Right lung (tissue), 5 donors: ENCODE results near the gene C3. TPM values are rescaled to one million over a fixed set of nuclear protein-coding genes. Genes with fewer than 3 reads are reported as not detected.
"Not testable (repeated sequence)": the region's sequence is repeated elsewhere in the genome, so short reads cannot be mapped to it uniquely, and the experiment has no call there.

Experiments used
- DNase-seq, 2 donors: peaks; one replicate each; pipeline ENCODE4 v3.0.0-alpha.2; 2013
- polyA plus RNA-seq, 5 donors: library from polyadenylated mRNA; unstranded; fragments of 120-200 nt; gene quantifications; one replicate each; pipeline versions ENCODE4 v1.2.1 to v1.2.3, GENCODE V29; 2013; ENCODE audit warnings: inconsistent platforms in 1 of 5, low replicate concordance in 1 of 5; ENCODE audit not compliant: insufficient read length in 5 of 5, insufficient read depth in 1 of 5

The C3 gene
- polyA plus RNA-seq, 5 donors = 21.7 to 123 (median 39.6) TPM

- DNase-seq = no peak
Observed at GRCh38 chr19:6694147-6694815, 26.2 kb downstream of the C3 start.

GRCh38 chr19:6693681-6694080 is 26.8 kb downstream of the C3 start:
- DNase-seq = no peak

GRCh38 chr19:6693056-6693471 is 27.4 kb downstream of the C3 start:
- DNase-seq = no peak

GRCh38 chr19:6692027-6692426 is 28.4 kb downstream of the C3 start:
- DNase-seq = no peak

GRCh38 chr19:6691342-6691741 is 29.1 kb downstream of the C3 start:
- no peak for DNase-seq

GRCh38 chr19:6690160-6690885 is 30.1 kb downstream of the C3 start:
- no peak for DNase-seq

- no peak for DNase-seq
Observed at GRCh38 chr19:6687114-6687513, 33.3 kb downstream of the C3 start.

GRCh38 chr19:6686628-6686975 is 33.8 kb downstream of the C3 start:
- no peak for DNase-seq

- DNase-seq = no peak
Observed at GRCh38 chr19:6685962-6686627, 34.4 kb downstream of the C3 start.

- DNase-seq = no peak
Observed at GRCh38 chr19:6685482-6685881, 35.0 kb downstream of the C3 start.

GRCh38 chr19:6683971-6684370 is 36.5 kb downstream of the C3 start:
- DNase-seq = no peak

- DNase-seq = no peak
Observed at GRCh38 chr19:6682607-6683128, 37.8 kb downstream of the C3 start.

GRCh38 chr19:6680141-6680540 is 40.3 kb downstream of the C3 start:
- no peak for DNase-seq

GRCh38 chr19:6679139-6679538 is 41.3 kb downstream of the C3 start:
- DNase-seq = no peak

- DNase-seq = no peak
Observed at GRCh38 chr19:6678690-6679109, 41.8 kb downstream of the C3 start.

GRCh38 chr19:6677883-6678689 is 42.4 kb downstream of the C3 start:
- DNase-seq = no peak

GRCh38 chr19:6677495-6677882 is 43.0 kb downstream of the C3 start:
- no peak for DNase-seq

- DNase-seq = no peak
Observed at GRCh38 chr19:6676288-6676687, 44.2 kb downstream of the C3 start.

- DNase-seq = peak in 1 of 2 donors; percentile 5
Observed at GRCh38 chr19:6674868-6675305, 45.6 kb downstream of the C3 start.

- not testable (repeated sequence) for DNase-seq
Observed at GRCh38 chr19:6674408-6674807, 46.0 kb downstream of the C3 start.

- no peak for DNase-seq
Observed at GRCh38 chr19:6672693-6673290, 47.7 kb downstream of the C3 start.

GRCh38 chr19:6671960-6672359 is 48.5 kb downstream of the C3 start:
- DNase-seq = no peak
